ENCODE results near the gene DNASE1L2. TPM values are rescaled to one million over a fixed set of nuclear protein-coding genes. Genes with fewer than 3 reads are reported as not detected.

Gene DNASE1L2
- total and polyA plus RNA-seq, 10 of the 15 experiments (the other 5 are each of a cell fraction or from before 2014, with no cell fraction given) = 0.06 to 1.5 (median 0.29) TPM

GRCh38 chr16:2228161-2228824 lies 8.0 kb upstream of the DNASE1L2 start (continued):
- no peak for TF ChIP-seq ZNF384 (IDR thresholded peaks at IDR 0.05; ENCODE audit: borderline replicate concordance, low read depth, low read length)

- Histone ChIP-seq H3K4me1 (ENCODE audit: control insufficient read depth, insufficient read depth, low read length) (peaks cover 5% of the 10 kb centered on the region; the same call in 1 of the 2 replicates), H3K9ac (ENCODE audit: control insufficient read depth, insufficient read depth, low read length) (no peak overlapping the region), H3K79me2 (ENCODE audit: control insufficient read depth, insufficient read depth, low read length) (peaks cover 21% of the 10 kb centered on the region), H4K20me1 (ENCODE audit: control insufficient read depth, insufficient read depth) (no peaks in the 10 kb centered on the region), H3K27ac (ENCODE audit: control insufficient read depth, insufficient read depth) (no peak overlapping the region), H3K27me3 (replicated peaks in 1 of 2; ENCODE audit: control insufficient read depth in 2 of 2, insufficient read depth in 2 of 2, low read length in 1 of 2) (no peaks in the 10 kb centered on the region), H3K4me2 (ENCODE audit: control insufficient read depth, insufficient read depth) (no peak overlapping the region), H3K9me3 (replicated peaks; ENCODE audit: control insufficient read depth, insufficient read depth, low read length) (no peaks in the 10 kb centered on the region), H3K36me3 (ENCODE audit: control insufficient read depth in 2 of 2, insufficient read depth in 2 of 2, low read length in 1 of 2) (peaks cover 4 to 37% of the 10 kb centered on the region in 2 experiments; a peak in 3 of 4 replicates), H3K4me3 (no peak overlapping the region), H2AFZ (ENCODE audit: control insufficient read depth, low read depth, low read length) (no peak overlapping the region)
- TF ChIP-seq PML (IDR thresholded peaks at IDR 0.05; ENCODE audit: low read length) = no peak
- TF ChIP-seq STAT3 (IDR thresholded peaks at IDR 0.05; ENCODE audit: low read depth, low read length) = no peak
- no peak for TF ChIP-seq CHD2 (IDR thresholded peaks at IDR 0.05; ENCODE audit: borderline replicate concordance, low read depth, low read length)
- TF ChIP-seq TBL1XR1 (IDR thresholded peaks at IDR 0.05; ENCODE audit: low read depth, low read length) = no peak
- TF ChIP-seq IRF5 (IDR thresholded peaks at IDR 0.05; ENCODE audit: borderline replicate concordance) = no peak
- no peak for TF ChIP-seq GABPA (IDR thresholded peaks at IDR 0.05; ENCODE audit: low read depth)
- no peak for TF ChIP-seq EED (IDR thresholded peaks at IDR 0.05; ENCODE audit: low read depth)
- no peak for TF ChIP-seq NKRF (conservative IDR thresholded peaks at IDR 0.05)
- TF ChIP-seq PAX8 (IDR thresholded peaks at IDR 0.05) = no peak
- intact Hi-C loops (cut with micrococcal nuclease; ENCODE audit: unreplicated experiment) = no loop called here
- ATAC-seq = no peak
- in situ Hi-C loops (cut with MboI) = no loop called here
- CTCF ChIA-PET = no interaction called here
- WGBS (ENCODE audit: insufficient coverage, insufficient replicate concordance, low lambda C conversion rate, missing lambda C conversion rate) = 99% methylated on average over 11 of the region's 12 CpGs
- SMC1A ChIA-PET (ENCODE audit: uncharacterized antibody, unreplicated experiment) = no interaction called here
- RAD21 ChIA-PET (ENCODE audit: unreplicated experiment) = no interaction called here
- FAIRE-seq = no peak
- DNase-seq (ENCODE audit: low read depth, low spot score) = no peak
- POLR2A ChIA-PET = interaction anchor here (1.0 kb wide), 1 partner anchor 9 kb away, joined by 5 read pairs; no protein-coding TSS in a partner anchor
- BruUV-seq (replicated peaks) = no TSS peak
Observed at GRCh38 chr16:2229091-2229490, 7.2 kb upstream of the DNASE1L2 start.

Measured in GM12878 (cell line).